Measurements from ENCODE around the gene LAMA5.
A peak's percentile ranks its signal among the peaks of the same experiment; 100 is the strongest.

The LAMA5 gene

DNA sequence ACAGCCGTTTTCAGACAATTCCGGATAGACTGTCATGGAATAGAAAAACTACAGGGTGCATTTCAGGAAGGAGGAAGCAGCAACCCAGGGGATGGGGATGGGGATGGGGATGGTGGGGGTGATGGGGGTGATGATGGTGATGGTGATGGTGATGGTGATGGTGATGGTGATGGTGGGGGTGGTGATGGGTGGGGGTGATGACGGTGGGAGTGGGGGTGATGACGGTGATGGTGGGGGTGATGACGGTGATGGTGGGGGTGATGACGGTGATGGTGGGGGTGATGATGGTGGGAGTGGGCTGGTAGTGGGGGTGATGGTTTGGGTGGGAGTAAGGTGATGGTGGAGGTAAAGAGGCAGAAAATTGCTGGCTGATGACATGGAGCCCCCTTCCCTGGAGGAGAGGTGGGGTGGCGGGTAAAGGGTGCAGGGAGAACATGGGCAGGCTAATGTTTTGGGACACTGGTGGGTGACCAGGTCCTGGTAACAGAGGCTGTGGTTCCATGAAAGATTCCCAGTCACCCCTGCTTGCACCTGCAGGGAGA is 17.5 kb downstream of the LAMA5 start:
- no peak for DNase-seq (ENCODE audit: low read depth)

DNA sequence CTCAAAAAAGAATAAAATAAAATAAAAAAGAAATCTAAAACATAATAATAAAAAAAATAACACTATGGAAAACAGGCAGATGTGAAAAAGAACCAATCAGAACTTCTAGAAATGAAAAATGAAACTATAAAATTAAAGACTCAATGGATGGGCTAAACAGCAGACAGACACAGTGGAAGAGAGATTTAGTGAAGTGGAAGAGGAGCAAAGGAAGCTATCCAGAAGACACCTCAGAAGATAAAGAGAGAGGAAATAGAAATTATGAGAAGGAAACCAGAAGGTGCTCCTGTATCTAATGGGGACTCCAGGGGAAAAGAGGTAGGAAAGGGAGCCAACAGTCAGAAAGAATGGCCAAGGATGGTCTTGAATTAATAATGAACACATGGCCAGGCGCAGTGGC is 18.5 kb downstream of the LAMA5 start:
- no peak for DNase-seq (ENCODE audit: low read depth)

DNA sequence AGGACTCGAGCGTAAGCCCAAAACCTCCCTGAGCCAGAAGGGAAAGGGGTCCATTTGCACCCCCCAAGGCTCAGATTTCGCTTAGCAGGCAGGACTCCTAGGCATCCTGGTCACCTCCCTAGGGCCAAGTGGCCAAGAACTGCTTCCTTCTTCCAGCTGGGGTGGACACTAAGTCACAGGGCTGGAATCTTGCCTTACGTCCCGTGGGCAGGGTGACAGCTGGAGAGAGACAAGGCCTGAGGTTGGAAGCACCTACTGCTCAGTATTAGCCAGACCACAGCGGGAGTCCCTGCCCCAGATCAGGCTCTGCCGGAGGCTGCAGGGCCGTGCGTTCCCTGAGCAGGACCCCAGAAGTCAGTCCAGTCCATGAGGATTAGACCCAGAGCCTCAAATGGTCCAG is 19.7 kb downstream of the LAMA5 start:
- DNase-seq (ENCODE audit: low read depth), result no peak

DNA sequence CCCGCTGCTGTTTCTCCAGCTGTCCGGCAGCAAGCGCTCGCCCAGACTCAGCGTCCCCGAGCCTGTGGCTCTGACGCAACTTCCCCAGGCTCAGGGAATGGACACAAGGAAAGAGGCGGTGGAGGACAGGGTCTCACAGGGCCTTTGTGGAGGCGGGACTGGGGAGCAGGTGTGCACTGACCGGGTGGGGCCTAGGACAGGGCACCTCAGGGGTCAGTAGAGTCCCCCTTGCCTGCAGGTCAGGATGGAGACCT is 20.0 kb downstream of the LAMA5 start:
- no peak for DNase-seq (ENCODE audit: low read depth)

DNA sequence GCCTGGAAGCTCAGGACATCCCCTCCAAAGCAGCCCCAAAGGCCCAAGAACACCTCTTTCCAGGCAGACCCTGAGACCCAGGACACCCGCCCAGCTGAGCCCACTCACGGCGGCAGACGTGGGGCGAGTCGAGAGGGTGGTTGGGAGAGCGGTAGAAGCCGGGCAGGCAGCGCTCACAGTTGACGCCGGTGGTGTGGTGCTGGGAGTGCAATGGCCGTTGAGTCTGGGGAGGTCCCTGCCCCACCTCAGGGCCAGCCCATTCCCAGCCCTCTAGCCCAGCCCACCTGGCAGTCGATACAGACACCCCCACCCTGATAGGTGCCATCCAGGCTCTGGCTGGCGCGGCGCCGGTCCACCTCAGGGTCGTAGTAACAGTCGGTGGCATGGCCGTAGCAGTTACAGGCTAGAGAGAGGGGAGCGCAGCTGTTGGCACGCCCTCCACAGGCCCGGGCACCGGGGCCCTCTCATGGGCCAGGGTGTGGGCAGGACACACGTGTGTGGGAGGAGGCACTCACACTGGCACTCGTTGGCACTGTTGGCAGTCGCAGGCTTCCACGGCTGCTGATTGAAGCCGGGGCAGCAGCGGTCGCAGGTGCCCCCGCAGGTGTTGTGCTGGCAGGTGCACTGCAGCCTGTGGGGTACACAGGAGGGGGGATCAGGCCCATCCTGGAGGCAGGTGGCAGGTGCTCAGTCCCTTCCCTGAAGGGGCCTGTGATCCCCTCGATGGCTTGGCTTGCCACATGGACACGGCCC is 20.5 kb downstream of the LAMA5 start:
- DNase-seq (ENCODE audit: low read depth), result no peak

DNA sequence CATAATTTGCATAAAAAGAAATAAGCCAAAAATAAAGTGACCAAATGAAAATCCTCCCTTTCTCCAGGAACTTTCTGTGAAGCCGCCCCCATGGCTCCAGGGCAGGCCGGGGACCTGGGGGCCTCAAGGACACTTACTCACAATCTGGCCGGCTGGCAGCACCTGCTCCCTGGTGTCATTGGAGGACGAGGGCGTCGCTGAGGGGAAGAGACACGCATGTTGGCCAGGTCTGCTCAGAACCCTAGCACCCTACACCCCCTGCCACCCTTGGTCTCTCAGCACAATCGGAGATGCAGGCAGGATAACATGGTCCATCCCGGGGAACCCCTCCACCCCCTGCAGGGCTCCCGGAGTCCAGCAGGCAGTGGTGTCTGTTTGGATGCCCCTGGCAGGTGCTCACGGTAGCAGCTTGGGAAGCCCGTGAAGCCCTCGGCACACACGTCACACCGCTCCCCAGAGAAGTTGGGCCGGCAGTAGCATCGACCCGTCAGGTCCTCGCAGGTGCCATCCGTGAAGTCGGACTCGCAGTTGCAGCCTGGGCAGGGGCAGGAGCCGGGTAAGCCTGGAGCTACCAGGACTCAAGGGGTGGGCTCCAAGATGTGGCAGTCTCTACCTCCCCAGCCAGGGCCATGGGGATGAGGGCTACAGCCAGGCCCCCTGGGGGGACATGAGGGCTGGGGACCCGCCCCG is 21.3 kb downstream of the LAMA5 start:
- no peak for DNase-seq (ENCODE audit: low read depth)

DNA sequence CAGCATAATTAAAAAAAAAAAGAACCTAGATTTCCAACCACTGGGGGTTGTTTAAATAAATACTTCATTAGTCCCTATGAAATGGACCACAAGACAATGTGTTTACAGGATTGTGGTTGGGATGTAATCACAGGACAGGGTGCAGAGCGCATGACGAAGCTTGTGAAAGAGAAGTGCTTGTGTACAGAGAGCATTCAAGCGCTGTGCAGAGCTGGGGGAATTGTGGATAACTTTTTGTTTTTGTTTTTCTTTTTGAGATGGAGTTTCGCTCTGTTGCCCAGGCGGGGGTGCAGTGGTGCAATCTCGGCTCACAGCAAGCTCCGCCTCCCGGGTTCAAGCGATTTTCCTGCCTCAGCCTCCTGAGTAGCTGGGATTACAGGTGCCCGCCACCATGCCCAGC is 22.3 kb downstream of the LAMA5 start:
- DNase-seq (ENCODE audit: low read depth), result peak; percentile 65

DNA sequence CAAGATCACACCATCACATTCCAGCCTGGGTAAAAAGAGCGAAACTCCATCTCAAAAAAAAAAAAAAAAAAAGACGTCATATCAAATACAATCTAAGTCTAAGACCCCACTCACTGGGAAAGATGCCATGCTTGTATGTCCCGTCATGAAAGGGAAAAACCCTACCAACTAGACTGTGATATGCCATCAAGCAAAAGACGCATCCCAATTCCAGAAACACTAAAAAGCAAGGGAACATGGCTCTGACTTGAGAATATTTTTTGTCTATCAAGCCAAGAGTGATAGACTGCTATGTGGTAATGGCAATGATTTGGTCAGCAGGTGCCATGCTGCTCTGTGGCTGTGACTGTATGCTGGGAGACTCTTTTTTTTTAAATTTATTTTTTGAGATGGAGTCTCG is 23.0 kb downstream of the LAMA5 start:
- DNase-seq (ENCODE audit: low read depth), result no peak

DNA sequence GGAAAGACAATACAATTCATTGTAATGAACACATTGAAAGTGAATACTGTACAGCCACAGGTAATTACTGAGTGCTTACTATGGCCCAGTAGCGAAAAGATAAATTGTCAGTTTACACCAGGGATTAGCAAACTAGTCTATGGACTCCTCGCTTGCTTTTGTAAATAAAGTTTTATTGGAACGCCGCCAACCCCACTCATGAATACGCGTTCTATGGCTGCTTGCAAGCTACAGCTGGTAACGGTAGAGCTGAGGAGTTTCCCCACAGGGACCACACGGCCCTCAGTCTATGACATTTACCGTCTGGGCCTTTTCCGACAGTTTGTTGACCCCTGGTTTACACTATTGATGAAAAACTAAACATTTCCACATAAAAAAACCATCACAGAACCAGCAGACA is 24.2 kb downstream of the LAMA5 start:
- no peak for DNase-seq (ENCODE audit: low read depth)

DNA sequence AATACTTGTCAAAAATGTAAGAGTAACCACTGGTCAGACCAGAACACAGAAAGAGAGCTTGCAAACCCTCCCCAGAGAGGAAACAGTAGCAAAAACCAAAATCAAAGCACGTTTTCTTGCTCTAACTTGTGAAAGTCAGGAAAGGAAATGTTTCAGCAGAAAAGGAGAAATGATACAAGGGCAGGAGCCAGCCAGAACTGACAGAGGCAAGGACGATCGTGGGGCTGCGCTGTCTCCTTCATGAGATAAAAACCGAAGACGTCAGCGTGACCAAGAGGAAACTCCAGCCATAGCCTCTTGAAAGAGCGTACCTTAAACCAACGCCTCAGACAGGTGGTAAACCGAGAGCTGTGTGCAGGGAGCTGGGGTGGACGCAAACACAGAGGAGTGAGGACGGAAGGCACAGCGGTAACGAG is 27.5 kb downstream of the LAMA5 start:
- DNase-seq (ENCODE audit: low read depth), result no peak

DNA sequence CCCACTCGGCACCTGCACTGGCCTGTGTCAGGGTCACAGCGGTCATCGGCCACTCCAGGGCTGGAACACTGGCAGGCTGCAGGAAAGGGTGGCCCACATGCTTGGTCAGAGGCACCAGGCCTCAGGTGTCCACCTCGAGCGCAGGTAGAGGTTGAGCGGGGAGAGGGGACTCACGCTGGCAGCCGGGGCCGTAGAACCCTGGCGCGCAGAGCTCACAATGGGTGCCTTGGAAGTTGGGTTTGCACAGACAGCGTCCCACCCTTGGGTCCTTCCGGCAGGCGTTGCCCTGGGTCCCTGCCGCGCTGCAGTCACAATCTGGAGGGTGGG is 28.9 kb downstream of the LAMA5 start:
- no peak for DNase-seq (ENCODE audit: low read depth)

DNA sequence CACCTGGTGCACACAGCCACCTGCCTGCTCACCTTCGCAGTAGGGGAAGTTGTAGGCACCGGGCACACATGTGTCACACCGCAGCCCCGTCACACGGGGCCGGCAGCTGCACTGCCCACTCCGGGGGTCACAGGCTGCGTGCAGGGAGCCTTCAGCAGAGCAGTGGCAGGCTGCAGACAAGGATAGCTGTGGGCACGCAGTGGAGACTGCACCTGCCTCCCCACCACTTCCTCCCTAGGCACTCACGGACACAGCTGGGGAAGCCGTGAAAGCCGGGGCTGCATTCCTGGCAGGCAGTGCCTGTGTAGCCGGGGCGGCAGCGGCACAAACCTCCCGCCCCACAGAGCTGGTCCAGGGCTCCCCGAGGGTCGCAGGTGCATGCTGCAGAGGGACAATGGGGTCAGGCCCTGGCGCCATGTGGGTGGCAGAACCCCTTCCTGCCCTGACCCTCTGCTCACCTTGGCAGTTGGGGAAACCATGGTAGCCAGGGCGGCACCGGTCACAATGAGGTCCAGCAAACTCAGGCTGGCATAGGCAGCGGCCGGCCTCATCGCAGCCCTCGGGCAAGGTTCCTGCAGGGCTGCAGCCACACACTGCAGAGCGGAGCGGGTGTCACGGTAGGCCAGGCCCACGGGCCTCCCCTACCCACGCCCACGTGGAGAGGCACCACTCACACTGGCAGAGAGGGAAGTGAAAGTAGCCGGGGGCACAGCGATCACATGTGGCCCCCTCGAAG is 29.4 kb downstream of the LAMA5 start:
- DNase-seq (ENCODE audit: low read depth), result no peak

DNA sequence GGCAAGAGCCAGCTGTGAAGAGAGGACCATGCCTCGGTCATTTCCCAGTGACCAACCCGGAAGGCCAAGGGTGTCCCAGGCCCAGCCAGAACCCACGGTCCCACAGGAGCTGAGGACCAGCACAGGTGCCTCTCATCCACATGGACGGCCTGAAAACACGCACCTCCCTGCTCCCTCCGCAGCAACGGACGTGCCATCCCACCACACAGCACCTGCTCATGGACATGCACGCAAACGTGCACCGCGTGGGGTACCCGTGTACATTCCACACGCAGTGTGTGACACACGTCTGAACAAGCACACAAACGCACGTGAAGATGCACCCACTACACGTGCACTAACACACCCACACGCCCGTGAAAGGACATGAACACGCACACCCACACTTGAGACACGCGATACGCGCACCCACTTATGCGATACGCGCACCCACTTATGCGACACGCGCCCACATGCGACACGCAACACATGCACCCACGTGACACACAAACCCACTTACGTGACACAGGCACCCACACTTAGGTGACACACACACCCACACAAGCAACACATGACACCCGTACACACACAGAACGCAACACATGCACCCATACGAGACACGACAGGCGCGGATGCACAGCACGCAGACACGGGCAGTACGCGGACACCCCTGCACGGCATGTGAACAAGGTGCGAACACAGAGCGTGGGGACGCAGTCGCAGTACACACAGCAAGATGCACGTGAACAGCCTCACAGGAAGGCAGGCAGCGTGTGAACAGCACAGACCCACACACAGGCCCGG is 30.1 kb downstream of the LAMA5 start:
- DNase-seq (ENCODE audit: low read depth), result no peak

DNA sequence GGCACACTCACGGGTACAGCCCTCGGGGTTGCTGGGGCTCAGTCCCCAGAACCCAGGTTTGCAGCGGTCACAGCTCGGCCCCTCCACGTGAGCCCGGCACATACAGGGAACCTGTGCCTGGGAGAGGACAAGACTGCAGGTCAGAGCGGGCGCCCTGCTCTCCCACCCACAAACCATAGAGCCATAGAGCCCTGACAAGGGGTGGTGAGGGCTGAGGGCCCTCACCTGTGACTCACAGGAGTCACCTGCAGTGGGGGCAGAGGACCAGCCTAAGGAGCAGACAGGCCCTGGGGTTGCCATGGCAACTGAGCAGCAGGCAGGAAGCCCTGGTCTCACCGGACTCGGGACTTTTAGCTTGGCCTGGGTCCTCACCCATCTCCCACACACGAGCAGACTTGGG is 30.8 kb downstream of the LAMA5 start:
- DNase-seq (ENCODE audit: low read depth), result no peak

DNA sequence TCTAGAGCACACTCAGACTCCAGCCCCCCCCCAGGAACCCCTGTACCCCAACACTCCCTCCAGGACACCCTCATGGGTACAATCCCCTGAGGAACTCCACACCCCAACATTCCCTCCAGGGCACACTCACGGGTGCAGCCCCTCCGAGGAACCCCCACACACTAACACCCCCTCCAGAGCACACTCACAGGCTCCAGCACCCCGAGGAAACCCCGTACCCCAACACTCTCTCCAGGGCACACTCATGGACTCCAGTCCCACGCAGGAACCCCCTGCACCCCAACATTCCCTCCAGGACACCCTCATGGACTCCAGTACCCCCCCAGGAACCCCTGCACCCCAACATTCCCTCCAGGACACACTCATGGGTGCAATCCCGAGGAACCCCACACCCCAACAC is 31.6 kb downstream of the LAMA5 start:
- DNase-seq (ENCODE audit: low read depth), result no peak

DNA sequence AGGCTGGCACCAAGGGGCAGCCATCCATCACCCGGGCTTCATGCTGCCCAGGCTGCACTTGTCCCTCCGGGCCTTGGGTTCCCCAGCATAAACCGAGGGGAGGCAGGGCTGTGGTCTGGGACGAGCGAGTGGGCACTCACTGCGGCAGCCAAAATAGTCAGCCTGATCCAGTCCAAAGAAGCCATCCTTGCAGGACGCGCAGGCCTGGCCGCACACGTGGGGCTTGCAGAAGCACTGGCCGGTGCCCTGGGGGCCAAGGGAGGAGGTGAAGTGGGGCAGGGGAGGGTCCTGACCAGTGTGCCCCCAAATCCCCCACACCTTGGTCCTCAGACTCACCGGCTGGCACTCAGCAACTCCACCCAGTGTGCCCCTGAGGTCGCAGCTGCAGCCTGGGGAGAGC is 32.2 kb downstream of the LAMA5 start:
- no peak for DNase-seq (ENCODE audit: low read depth)

DNA sequence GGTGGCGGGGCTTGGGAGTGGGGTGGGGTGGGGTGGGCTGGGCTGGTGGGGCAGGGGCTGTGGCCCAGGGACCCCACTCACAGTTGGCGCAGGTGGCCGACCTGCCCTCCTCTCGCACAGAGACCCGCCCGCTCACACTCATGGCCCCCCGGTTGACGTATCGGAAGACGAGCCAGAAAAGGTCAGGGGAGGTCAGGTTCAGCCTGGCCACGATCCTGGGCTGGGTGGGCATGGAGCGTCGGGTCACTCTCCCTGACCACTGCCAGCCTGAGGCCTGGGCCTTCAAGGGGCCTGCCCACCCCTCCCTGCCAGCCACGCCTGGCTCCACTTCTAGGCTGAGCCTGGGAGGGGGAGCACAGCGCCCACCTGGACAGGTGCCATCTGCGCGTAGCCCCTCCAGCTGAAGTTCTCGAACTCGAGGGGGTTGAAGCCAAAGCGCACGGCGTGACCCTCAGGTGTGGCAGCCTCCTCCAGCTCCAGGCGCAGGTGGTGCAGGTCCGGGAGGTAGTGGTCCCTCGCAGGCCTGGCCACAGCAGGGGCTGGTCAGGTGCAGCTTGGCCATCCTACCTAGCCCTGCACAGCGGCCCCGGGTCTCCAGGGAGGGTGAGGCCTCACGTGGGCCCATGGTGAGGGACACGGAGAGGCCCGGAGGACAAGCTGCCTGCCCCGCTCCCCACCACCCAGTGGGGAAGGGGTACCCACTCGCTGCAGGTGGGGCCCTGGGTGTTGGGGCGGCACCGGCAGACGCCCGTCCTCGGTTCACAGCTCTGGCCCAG is 33.1 kb downstream of the LAMA5 start:
- DNase-seq (ENCODE audit: low read depth), result no peak

DNA sequence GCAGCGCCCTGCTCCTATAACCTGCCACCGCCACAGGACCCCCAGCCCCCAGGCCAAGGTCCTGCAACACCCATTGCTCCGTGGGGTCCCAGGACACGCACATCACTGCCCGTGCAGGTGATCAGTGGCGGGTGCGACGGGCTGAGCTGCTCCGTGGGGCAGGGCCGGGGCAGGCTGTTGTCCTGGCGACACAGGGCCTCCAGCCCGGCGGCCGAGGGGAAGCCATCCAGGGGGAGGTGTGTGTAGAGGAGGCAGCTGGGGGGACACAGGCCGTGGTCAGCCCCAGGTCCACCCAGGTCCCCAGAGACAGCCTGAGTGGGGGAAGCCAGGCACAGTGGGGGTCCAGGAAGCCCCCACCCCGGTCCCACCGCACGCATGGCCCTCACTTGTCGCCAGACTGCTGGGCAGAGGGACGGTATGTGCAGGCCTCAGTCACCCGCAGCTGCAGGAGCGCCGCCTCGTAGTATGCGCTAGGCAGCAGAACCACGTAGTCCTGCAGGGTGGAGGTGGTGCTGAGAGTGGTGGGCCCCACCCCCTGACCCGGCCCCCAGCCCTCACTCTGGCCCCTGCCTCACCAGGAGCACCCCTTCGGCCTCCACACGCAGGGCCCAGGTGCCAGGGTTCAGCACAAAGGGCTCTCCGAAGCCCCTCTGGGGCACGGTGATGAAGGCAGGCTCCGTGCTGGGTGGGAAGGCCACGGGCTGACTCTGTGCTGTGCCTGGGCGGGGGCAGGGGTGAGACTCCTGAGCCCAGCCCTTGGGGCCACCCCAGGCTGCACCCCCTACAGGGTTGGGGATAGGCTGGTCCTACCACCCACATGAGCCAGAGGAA is 33.9 kb downstream of the LAMA5 start:
- DNase-seq (ENCODE audit: low read depth), result no peak

DNA sequence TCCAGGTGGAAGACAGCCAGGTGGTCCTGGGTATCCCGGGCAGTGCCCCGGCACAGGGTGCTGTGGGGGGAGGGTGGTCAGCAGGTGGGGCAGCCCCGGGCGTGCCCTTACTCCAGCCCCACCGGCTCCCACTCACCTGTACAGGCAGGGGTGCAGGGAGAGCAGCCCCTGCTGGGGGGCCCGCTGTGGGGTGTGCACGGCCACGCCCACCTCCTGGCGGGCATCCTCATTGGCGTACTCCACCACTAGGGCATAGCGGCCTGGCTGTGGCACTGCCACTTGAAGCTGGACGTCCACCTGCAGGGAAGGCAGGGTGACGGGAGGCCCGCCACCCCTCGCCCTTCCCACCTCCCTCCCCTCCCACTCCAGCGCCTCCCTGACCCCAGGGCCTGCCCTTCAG is 34.7 kb downstream of the LAMA5 start:
- no peak for DNase-seq (ENCODE audit: low read depth)

DNA sequence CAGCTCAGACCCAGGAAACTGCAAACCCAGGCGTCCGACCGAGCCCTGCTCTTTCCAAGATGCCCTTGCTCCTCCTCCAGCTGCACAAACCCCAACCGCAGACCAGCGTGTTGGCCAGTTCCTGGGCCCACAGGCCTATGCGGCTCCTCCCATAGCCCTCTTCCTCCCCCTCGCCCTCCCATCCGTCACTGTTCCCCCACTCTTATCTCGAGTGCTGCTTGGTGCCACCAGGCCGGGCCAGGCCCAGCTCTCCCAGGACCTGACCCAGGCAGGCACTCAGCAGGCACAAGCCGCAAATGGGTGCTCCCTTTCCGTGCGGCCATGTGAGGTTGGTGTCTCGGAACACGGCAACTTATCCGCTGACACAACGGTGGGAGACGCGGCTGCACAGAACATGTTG is 35.8 kb downstream of the LAMA5 start:
- no peak for DNase-seq (ENCODE audit: low read depth)

All from ELR (cell line).